Glomerular visceral epithelial cell (primary cell): Measurements from ENCODE around the gene BLMH.
"Not testable (repeated sequence)": the region's sequence is repeated elsewhere in the genome, so short reads cannot be mapped to it uniquely, and the experiment has no call there.

Source experiments
- DNase-seq: peaks from one replicate; pipeline ENCODE4 v3.0.0-alpha.2; 2016; ENCODE audit errors: extremely low spot score

The BLMH gene

DNA sequence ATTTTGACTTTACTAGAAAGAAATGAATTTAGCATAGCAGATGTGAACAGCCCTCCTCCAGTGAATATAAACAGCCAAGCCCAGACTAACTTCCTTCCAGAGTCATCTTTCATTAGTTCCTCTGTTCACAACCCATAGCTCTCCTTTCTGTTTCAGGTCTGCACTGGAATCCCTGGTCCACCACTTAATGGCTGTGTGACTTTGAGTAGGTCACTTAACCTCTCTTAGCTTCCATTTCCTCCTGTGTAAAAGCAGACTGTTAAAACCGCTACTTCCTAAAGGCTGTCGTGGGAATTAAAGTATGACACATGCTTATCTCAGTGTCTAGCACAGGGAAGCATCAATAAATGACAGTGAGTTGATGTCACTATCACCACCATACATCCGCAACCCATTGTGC lies 63.7 kb downstream of the BLMH start:
- no peak for DNase-seq

DNA sequence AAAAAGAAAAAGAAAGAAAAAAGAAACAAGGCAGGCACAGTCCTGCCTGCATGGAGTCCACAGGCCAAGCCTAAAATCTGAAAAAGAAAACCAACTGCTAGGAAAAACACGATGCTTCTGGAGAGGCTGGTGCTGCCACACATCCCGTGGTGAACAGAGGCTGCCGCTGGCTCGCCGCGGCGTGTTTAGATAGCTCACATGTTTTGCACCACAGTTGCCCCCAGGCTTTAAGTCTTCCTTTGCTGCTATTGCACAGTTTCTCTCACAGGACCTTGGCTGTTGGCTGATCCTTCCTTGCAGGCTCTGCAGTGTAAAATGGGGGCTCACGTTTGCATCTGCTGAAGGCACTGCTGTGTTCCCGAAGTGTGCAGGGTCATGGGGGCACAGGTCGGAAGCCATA lies 64.9 kb downstream of the BLMH start:
- no peak for DNase-seq

DNA sequence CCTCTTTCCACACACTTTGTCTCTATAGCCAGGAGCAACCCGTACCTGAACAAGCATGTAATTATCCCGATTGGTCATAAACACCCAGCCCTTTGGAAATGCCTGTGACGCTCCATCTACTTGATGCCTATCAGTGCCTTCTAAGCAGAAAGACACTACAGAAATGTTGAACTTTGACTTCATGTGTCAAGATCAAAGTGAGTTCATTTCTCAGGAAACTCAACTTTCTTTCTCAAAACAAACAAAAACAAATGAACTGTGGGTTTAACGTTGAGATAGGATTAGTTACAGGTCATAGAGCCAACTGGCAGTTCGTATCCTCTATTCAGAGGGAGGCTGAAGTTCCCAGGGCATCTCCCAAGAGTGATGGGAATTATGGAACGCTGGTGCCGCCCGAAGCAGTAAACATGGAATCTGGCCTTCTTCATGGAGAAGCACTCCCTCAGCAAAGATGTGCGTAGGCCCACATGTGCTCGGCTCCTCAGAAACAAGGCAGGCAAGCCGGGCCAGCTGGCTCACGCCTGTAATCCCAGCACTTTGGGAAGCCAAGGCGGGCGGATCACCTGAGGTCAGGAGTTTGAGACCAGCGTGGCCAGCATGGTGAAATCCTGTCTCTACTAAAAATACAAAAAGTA lies 65.7 kb downstream of the BLMH start:
- DNase-seq = no peak

DNA sequence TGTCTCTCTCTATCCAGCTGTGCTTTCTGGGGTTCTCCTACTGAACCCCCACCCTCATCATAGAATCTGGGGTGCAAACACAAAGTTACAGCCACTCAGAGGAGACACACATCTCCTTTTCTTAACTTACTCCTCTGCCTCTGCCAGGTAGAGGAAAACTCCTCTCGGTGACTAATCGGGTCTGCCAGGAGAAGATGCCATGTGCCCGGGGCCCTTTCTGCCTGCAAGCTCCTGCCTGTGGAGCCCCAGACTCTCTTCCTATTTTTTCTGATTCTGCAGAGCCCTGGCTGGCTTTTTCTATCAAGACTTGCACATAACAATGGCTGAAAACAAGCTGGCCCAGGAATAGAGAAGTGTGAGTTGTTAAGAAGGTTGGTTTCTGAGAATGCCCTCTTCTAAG lies 66.6 kb downstream of the BLMH start:
- DNase-seq = no peak

DNA sequence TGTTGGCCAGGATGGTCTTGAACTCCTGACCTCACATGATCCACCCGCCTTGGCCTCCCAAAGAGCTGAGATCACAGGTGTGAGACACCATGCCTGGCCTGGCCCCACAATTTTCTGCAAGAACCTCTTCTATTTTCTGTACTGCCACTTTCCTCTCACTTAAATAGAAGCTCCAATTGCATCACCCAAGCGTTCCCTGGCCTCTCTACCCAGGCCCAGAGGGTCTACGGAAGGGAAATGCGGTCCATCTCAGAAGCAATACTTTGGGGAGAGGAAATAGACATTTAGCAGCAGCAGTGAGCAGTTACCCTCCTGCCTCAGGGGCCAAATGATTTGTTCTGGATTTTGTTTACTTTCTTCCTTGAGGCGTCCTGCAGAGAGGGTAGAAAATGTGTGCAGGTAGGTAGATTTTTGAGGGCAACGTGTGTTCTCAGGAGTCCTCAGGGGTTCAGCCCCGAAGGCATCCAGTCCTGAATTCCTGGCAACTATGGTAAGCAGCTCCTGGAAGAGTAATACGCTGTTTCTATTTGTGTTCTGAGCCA lies 67.3 kb downstream of the BLMH start:
- no peak for DNase-seq

DNA sequence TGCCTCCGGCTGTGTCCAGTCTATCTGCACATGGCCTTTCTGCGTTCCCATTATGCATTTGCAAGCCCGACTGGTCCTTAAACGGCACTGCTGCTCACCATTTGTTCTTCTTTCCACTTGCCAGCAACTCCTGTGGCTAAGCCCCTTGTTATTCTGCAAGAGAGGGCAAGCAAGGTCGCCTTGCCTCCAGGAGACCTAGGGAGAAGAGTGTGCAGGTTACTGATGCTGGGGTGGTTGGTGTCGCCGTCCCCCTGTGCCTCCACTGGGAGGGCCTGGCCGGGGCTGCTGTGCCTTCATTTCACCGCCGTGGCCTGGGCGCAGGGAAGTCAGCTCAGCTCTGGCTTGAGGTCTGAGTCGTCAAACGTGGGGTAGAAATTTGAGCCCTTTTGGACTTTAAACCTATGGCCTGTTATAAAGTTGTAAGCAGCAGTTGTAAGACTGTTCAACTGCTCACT lies 69.0 kb downstream of the BLMH start:
- DNase-seq = no peak

DNA sequence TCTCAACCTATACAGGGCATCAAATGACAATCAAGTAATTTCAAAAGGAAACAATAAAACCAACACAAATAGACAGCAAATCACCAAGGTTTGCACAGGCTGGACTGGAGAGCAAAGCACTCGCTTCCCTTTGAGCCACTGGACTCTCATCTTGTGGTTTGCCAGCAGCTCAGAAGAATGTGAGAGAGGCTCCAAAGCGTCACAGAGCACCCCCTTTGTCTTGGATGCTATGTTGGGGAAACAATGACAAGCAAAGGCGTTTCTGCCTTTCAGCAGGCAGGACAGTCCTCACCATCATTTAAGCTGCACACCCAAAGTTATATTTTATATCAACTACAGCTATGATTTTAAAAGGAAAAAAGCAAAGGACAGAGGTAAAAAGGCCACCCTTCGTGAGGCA lies 69.5 kb downstream of the BLMH start:
- no peak for DNase-seq

DNA sequence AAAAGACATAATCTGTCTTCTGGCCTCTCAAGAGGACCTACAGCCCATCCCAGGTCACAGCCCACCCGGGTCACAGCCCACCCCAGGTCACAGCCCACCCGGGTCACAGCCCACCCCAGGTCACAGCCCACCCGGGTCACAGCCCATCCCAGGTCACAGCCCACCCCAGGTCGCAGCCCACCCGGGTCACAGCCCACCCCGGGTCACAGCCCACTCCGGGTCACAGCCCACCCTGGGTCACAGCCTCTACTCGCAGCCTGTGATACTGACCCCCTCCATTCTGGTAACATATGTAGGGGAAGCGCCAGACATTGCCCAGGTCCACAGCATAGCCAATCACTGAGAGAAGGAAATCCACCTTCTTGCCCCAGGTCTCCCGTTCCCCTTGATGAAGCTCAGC lies 70.4 kb downstream of the BLMH start:
- no peak for DNase-seq

DNA sequence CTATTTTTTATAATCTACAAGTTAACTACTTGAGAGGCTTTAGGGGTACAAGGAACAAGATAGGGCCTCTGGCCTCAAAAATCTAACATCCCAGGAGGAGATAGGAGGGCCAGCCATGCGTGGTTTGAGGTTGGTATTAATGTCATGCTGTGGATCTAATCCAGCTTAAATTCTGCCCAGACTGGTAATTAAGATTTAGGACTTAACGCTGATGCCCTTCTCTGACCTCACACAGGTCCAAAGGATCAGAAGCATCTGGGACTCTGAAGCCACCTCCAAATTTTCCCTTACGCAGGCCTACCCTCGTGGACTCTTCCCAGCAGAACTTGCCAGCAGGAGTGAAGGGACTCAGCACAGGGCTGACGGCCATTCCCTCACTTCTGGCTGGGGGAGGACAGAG lies 71.3 kb downstream of the BLMH start:
- no peak for DNase-seq

DNA sequence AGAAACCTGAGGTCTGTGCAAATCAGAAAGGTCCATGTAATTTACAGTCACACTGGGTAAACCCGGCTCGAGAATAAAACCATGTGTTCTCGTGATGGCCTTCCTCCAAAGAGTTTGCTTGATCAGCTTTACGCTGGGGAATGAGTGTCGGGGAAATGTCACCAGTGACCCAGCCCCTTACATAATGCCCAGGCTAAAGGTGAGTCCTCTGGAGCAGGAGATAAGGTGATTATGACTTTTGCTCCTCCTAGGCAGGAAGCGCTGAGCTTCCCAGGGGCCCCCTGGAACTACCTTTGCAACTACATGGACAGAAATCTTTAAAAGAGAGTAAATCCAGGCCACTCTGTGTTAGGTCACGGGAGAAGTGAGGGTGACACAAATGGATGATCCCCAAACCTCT lies 71.9 kb downstream of the BLMH start:
- no peak for DNase-seq

DNA sequence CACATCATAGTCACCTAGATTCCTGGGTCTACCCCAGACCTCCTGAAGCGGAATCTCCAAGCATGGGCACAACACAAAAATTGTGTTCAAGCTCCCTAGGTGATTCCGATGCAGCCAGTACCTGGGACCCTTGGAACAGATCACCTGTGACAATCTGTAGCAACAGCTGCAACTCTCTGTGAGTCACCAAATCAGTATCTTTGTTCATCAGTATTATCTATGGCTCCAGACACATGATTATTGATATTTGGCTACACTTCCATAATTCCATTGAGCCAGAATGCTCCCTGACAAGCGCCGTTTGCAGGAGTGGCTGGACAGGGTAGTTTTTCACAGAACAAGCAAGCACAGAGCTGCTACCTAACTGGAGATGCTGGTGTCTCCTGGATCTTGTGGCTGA lies 72.4 kb downstream of the BLMH start:
- no peak for DNase-seq

DNA sequence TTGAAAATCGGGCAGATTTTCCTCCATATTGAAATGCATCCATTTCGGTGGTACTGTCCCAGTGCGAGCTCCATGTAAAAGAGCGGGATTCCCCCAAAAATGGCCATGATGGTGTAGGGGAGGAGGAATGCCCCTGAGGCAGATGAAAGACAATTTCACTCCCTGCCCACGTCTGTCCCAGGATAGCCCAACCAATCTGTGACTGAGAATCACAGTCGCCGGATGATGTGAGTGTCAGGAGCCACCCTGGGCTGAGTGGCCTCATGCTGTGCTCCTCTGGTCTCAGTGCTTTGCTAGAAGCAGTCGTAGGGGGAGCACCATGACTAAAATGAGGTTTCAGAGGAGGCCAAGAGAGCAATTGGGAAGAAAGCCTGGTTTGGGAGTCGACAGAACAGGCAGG lies 72.9 kb downstream of the BLMH start:
- no peak for DNase-seq

DNA sequence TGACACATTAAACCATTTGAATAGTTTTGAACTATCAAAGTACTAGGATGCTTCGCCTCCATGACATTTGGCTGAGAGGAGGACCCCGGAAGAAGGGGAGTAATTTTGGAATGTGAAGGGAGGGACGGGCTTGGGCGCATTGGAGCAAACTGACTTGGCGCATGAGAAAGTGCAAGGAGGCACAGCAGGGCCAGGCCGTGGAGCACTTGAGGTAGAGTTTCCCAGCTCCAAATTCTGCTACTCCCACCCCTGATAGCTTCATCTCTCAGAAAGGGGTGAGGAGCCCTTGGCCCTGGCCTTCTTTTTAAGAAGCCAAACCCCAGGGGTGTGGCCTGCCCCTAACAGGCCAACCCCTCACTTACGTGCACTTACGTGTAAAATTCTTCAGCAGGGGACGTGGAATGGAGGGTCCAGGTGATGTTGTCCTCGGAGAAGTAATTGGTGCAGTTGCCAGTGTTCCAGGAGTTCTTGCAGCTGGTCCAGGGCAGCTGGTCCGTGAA lies 73.9 kb downstream of the BLMH start:
- DNase-seq = no peak

DNA sequence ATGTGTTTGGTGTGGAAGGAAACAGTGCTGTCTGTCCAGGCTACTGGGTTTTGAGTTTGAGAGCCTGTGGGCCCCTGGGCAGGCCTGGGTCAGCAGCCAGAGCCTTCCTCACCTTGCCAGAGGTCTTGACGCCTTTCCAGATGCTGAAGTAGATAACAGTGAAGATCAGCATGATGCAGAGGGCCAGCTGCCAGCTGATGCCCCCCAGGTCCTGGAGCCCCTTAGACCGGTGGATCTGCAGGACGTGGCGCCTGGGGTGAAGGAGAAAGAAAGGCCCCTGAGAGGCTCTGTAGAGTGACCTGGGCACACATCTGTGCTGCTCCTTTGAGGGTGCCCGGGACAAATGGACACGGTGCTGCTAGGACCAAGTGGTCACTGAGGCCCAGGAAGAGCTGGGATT lies 74.7 kb downstream of the BLMH start:
- DNase-seq = no peak

DNA sequence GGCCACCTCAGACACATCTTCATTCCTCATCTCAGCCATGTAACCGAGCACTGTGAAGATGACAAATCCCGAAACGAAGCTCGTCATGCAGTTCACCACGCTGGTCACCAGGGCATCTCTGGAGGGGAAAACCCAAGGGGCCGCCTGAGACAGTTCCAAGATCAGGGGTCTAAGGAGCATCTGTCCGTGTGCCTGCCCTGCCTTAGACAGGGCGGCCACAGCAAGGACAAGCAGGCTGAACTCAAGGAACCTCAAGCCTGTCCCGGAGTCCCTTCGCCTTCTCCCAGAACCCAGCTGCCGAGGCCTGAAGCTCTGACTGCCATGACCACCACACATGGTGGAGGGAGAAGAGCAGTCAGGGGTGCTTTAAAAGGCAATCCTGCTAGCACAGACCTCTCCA lies 79.0 kb downstream of the BLMH start:
- DNase-seq = no peak

DNA sequence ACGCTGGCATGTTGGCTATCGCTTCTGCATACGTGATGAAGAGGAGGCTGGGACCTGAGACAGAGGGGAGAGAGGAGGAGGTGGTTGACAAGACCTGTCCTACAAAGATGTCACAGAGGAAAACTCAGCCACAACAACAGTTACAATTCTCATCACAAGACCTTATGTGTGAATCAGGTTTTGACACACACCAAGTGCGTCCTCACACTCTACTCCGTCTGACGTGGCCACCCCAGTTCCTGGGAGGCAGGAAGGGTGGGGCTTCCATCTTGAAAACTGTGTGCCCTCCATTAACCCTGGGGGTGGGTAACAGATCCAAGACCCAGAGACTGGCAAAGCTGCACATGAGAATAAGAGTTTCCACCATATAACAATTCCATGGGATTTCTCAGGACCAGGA lies 80.4 kb downstream of the BLMH start:
- DNase-seq = no peak

DNA sequence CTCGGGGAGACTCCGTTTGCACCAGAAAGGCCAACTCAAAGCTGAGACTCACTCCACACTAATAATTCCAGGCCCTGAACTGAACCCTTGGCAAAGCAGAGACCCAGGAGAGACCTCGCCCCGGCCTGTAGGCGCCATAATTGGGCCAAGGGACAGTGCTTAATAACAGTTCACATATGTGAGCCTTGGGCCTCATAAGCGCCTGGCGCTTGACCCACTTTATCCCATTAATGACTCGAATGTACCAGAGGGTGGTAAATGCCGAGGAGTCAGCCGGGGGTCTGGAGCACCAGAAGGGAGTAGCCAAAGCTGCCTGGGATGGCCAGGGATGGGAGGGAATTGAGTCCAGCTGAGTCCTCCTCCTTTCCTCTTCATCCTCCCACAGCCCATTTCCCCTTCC lies 80.8 kb downstream of the BLMH start:
- DNase-seq = no peak

DNA sequence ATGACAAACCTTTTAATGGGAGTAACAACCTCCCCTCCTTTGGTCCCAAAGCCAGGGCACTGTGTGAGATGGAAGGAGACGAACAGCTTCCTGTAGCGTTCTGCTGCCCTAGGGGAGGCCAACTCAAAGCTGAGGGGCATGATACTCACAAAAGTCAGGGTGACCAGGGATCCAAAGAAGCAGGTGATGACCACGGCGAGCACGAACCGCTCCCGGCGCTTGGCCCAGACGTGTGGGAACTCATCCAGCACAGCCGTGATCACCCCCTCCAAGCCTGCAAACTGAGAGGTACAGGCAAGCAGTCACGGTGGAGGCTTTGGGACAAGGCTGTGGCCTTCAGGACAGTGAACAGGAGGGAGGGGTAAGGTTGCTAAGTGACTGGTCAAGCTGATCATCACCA lies 81.4 kb downstream of the BLMH start:
- no peak for DNase-seq

DNA sequence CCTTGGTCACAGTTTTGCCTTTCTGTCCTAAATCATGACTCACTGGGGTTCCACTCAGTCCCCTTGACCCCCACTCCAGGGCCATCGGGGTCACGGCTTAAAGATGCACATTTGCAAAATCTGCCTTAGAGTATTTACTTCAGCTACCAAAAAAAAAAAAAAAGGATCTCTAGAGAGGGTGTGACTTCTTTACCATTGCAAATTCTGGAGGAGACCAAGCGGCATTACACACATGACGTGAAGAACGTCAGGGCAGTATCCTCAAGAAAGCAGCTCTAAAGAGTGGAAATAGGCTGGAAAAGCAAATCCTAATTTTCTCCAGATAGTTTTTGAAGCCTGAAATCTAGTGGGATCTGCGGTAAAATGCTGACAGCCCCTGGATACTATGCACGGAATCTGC lies 81.8 kb downstream of the BLMH start:
- no peak for DNase-seq

DNA sequence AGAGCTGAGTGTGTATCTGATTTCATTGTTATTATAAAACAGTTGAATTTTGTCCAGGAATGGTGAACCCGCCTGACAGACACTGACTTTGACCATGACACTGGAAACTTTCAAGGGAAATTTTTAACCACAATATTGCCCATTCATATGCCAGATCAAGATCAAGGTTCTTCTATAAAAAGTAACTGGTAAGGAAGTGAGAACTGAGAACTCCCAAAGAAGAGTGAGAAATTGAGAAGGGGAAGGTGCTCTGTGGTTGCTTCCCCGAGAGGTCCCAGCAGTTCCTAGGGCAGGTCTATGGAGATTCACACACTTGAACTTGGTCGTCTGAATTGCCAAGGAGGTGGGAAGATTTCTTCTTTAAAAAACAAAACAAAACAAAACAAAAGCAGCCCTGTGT lies 83.5 kb downstream of the BLMH start:
- DNase-seq = no peak

DNA sequence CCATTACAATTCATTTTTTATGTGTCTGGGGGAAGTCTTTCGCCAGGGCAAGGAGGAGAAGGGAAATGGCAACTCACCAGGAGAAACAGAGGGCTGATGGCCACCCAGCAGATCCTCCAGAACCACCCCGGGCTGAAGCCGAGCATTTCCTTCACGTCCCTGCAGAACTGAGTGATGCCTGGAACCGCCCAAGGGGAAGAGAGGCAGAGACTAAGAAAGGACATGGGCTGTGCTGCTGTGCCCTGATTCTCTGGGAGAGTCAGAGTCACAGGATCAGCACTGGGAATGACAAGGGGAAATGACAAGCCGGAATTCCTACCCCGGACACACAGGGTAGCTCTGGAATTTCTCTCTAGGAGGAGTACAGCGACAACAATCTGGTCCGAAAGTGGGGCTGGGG lies 84.1 kb downstream of the BLMH start:
- DNase-seq = no peak

DNA sequence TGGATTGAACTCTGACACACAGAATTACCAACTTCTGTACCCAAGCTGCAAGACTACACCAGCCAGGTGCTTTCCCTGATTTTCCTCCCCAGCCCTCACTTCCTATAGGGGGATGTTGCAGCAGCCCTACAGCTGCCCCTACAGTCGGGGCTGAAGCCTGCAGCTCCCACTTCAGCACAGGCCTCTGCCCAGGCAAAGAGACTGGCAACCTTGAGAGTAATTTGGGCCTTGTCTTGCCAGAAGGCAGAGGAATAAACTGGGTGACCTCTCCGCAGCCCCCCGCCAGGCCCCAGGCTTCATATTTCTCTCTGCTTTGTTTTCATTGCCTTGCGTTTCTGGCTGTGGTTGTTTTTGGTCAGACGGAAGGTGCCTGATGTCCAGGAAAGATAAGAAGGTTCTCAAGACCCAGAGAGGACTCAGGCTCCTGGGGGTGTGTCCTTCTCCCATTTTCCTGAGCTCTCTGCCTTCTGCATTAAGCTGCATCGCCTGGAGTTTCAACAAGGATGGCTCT lies 88.2 kb downstream of the BLMH start:
- DNase-seq = no peak

DNA sequence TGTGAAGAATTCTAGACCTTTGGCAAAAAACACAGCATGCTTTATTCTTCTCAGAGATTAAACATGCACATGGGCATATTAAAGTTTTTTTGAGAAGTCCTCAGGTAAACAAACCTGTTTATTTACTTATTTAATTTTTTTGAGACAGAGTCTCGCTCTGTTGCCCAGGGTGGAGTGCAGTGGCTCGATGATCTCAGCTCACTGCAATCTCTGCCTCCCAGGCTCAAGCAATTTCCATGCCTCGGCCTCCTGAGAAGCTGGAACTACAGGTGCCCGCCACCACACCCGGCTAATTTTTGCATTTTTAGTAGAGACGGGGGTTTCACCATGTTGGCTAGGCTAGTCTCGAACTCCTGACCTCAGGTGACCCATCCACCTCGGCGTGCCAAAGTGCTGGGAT lies 91.1 kb downstream of the BLMH start:
- DNase-seq = not testable (repeated sequence)

DNA sequence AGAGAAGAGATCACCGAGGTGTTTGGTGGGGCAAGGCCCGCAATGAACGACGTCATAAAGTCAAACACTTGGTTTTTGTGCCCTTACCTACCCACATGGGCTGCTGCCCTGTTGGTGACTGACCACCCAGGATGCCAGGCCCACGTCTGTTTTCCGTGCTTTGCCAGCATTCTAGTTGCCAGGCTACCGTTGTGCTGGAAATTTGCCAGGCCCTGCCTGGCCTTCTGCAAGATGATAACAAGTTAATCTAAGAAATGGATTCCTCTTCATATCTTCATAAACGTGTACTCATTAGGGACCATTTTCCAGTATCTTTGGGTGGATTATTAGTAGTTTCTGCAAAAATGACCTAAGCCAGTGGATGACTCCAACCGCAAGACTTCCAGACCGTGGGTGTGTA lies 91.6 kb downstream of the BLMH start:
- DNase-seq = no peak
